HTR-8/SVneo (cell line): Measurements from ENCODE around the gene BCL7A.
"Not testable (repeated sequence)": the region's sequence is repeated elsewhere in the genome, so short reads cannot be mapped to it uniquely, and the experiment has no call there.

Experiments used
- DNase-seq: peaks from one replicate; pipeline ENCODE4 v3.0.0; 2011; ENCODE audit warnings: low spot score, mixed read lengths; ENCODE audit not compliant: insufficient read length
- FAIRE-seq: peaks from 2 replicates; lab custom pipeline; 2011; peaks lifted over from hg19 to GRCh38; lab: Jason Lieb, UNC

The BCL7A gene

GRCh38 chr12:122022393-122023338 is 982 bp downstream of the BCL7A start:
- DNase-seq (no peak), FAIRE-seq (no peak)

GRCh38 chr12:122023339-122024131 is 1.9 kb downstream of the BCL7A start:
- DNase-seq (peak; percentile 50), FAIRE-seq (no peak)

GRCh38 chr12:122024132-122024785 is 2.6 kb downstream of the BCL7A start:
- FAIRE-seq (no peak), DNase-seq (no peak)

- no peak for FAIRE-seq
- no peak for DNase-seq
Measured at GRCh38 chr12:122026706-122027333, 5.1 kb downstream of the BCL7A start.

GRCh38 chr12:122028165-122028904 is 6.7 kb downstream of the BCL7A start:
- FAIRE-seq = no peak
- DNase-seq = no peak

- no peak for DNase-seq
- FAIRE-seq = no peak
Measured at GRCh38 chr12:122028905-122029560, 7.3 kb downstream of the BCL7A start.

- DNase-seq = peak; percentile 72
- FAIRE-seq = peak; percentile 69
Measured at GRCh38 chr12:122029620-122030423, 8.1 kb downstream of the BCL7A start.

GRCh38 chr12:122030424-122031035 is 8.8 kb downstream of the BCL7A start:
- FAIRE-seq (no peak), DNase-seq (no peak)

GRCh38 chr12:122031342-122032216 is 9.9 kb downstream of the BCL7A start:
- DNase-seq (peak; percentile 67), FAIRE-seq (peak; percentile 68)

- DNase-seq (no peak), FAIRE-seq (no peak)
Measured at GRCh38 chr12:122032580-122032979, 10.9 kb downstream of the BCL7A start.

- no peak for DNase-seq
- FAIRE-seq = no peak
Measured at GRCh38 chr12:122035292-122035691, 13.6 kb downstream of the BCL7A start.

GRCh38 chr12:122036153-122036552 is 14.5 kb downstream of the BCL7A start:
- FAIRE-seq = no peak

GRCh38 chr12:122040579-122041386 is 19.1 kb downstream of the BCL7A start:
- no peak for FAIRE-seq
- DNase-seq = no peak

More at GRCh38 chr12:122036153-122036552, 14.5 kb downstream of the BCL7A start:
- DNase-seq = no peak

GRCh38 chr12:122041458-122041857 is 19.8 kb downstream of the BCL7A start:
- not testable (repeated sequence) for FAIRE-seq, DNase-seq

GRCh38 chr12:122042910-122043309 is 21.2 kb downstream of the BCL7A start:
- FAIRE-seq (no peak), DNase-seq (no peak)

- FAIRE-seq (no peak), DNase-seq (no peak)
Measured at GRCh38 chr12:122043476-122043875, 21.8 kb downstream of the BCL7A start.
